Effector memory CD8-positive, alpha-beta T cell (primary cell): ENCODE results near the gene TLE3.

Experiments used
- ATAC-seq: fragments of 150-1000 bp; cut with Tn5 transposase; replicated peaks from 2 replicates; pipeline ENCODE4 v1.10.0; 2021; ENCODE audit warnings: mild to moderate bottlenecking, moderate library complexity
- DNase-seq, 3 experiments: peaks; one replicate each; pipeline ENCODE4 v3.0.0; 2021
- H3K27ac Mint-ChIP-seq, 2 donors: one replicate each; pipeline ENCODE4 v1.8.0; 2022; ENCODE audit warnings: mild to moderate bottlenecking in 2 of 2, mixed read lengths in 2 of 2, moderate library complexity in 2 of 2
- H3K27me3 Mint-ChIP-seq, 2 donors: one replicate each; pipeline ENCODE4 v1.8.0; 2022; ENCODE audit warnings: mixed read lengths in 2 of 2
- H3K36me3 Mint-ChIP-seq: one replicate; pipeline ENCODE4 v1.8.0; 2022; ENCODE audit warnings: mild to moderate bottlenecking, moderate library complexity, mixed read lengths; ENCODE audit not compliant: insufficient read depth
- H3K4me1 Mint-ChIP-seq, 2 donors: one replicate each; pipeline ENCODE4 v1.8.0; 2022; ENCODE audit warnings: low read depth in 2 of 2, mixed read lengths in 2 of 2
- H3K4me3 Mint-ChIP-seq, 2 donors: one replicate each; pipeline ENCODE4 v1.8.0; 2022; ENCODE audit warnings: mild to moderate bottlenecking in 2 of 2, mixed read lengths in 2 of 2, moderate library complexity in 2 of 2
- H3K9me3 Mint-ChIP-seq, 2 donors: one replicate each; pipeline ENCODE4 v1.8.0; 2022; ENCODE audit warnings: mixed read lengths in 2 of 2

TLE3 gene

DNA sequence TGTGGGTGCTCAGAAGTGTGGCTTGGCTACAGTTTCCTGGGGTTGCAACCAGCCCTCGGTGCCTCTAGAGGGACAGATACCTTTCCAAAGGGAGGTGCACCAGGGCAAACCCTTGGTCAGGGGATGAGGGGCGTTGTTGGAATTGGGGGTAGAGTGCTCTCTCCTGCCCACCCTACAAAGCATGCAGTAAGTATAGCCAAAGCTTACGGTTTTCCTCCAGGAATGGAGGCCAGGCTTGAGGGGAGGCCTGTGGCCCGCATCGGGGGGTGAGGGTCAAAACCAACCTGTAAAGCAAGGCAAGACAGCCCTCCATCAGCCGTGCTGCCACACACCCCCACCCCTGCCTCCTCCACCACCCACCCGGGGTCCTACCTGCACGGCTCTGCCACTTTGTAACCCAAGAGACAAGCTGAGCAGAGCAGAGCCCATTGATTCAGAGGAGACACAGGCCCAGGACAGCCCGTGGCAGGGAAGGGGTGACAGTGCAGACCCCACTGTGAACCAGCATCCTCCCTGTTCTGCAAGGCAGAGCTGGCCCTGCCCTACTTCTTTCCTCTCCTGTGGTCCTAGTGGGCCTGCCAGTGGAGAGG, 41.5 kb downstream of the TLE3 start:
- H3K9me3 Mint-ChIP-seq, result no peaks in the 10 kb centered on the region
- H3K4me3 Mint-ChIP-seq, result no peak overlapping the region
- DNase-seq (no peak), ATAC-seq (no peak)
- peak overlapping the region in 1 of 2 donors; percentile 73 for H3K27ac Mint-ChIP-seq
- H3K27me3 Mint-ChIP-seq, result no peaks in the 10 kb centered on the region
- H3K36me3 Mint-ChIP-seq, result peaks cover 85% of the 10 kb centered on the region
- H3K4me1 Mint-ChIP-seq, result peaks cover 1 to 9% of the 10 kb centered on the region in 2 donors

GRCh38 chr15:70055601-70056051, 42.1 kb downstream of the TLE3 start:
- peak overlapping the region in 1 of 2 donors; percentile 87 for H3K27ac Mint-ChIP-seq
- DNase-seq, result no peak

GRCh38 chr15:70054884-70055387, 42.8 kb downstream of the TLE3 start:
- no peaks in the 10 kb centered on the region for H3K27me3 Mint-ChIP-seq
- H3K4me3 Mint-ChIP-seq, result no peak overlapping the region
- peaks cover 81% of the 10 kb centered on the region for H3K36me3 Mint-ChIP-seq
- peaks cover 1 to 4% of the 10 kb centered on the region in 2 donors for H3K4me1 Mint-ChIP-seq
- H3K27ac Mint-ChIP-seq, result peak overlapping the region in 1 of 2 donors; percentile 87
- no peak for ATAC-seq
- H3K9me3 Mint-ChIP-seq, result no peaks in the 10 kb centered on the region
- no peak for DNase-seq

More at GRCh38 chr15:70055601-70056051, 42.1 kb downstream of the TLE3 start:
- Mint-ChIP-seq H3K27me3 (no peaks in the 10 kb centered on the region), H3K4me1 (peaks cover 1 to 4% of the 10 kb centered on the region in 2 donors), H3K9me3 (no peaks in the 10 kb centered on the region), H3K4me3 (no peak overlapping the region), H3K36me3 (peaks cover 84% of the 10 kb centered on the region)
- no peak for ATAC-seq

GRCh38 chr15:70054366-70054765, 43.4 kb downstream of the TLE3 start:
- no peak for ATAC-seq
- H3K4me3 Mint-ChIP-seq, result no peak overlapping the region
- no peak for DNase-seq
- H3K4me1 Mint-ChIP-seq, result peaks cover 0 to 1% of the 10 kb centered on the region in 2 donors
- peaks cover 81% of the 10 kb centered on the region for H3K36me3 Mint-ChIP-seq
- H3K27ac Mint-ChIP-seq, result peak overlapping the region in 1 of 2 donors; percentile 78
- H3K27me3 Mint-ChIP-seq, result no peaks in the 10 kb centered on the region
- no peaks in the 10 kb centered on the region for H3K9me3 Mint-ChIP-seq

DNA sequence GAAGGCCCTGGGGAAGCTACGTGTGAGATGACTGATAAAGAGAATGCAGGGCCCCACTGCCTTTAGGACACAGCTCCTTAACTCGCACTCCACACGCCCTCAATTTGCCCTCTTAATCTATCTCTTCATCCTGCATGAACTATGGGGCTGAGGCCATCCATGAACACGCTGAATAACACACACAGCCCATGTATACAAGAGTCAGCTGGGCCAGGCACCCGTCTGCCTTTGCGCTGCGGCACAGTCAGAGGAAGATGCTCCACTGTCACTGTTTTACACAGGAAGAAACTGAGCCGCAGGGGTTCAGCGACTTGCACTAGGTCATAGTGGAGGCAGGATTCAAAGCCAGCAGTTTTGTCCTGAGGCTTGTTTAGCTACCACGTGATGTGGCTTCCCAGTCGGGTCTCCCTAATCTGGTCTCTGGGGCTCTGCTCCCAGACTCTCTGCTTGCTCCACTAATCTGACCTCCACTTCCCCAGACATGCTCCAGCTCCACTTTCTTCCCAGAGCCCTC, 43.9 kb downstream of the TLE3 start:
- Mint-ChIP-seq H3K27me3 (no peaks in the 10 kb centered on the region), H3K4me3 (no peak overlapping the region), H3K9me3 (no peaks in the 10 kb centered on the region), H3K4me1 (no peaks in the 10 kb centered on the region), H3K36me3 (peaks cover 81% of the 10 kb centered on the region), H3K27ac (peak overlapping the region in 1 of 2 donors; percentile 78)
- no peak for DNase-seq
- no peak for ATAC-seq

- no peak for ATAC-seq
Observed at GRCh38 chr15:70053001-70053715, 44.6 kb downstream of the TLE3 start.

GRCh38 chr15:70051948-70052633, 45.6 kb downstream of the TLE3 start:
- no peak overlapping the region for H3K4me3 Mint-ChIP-seq
- no peak for ATAC-seq
- H3K36me3 Mint-ChIP-seq, result peaks cover 82% of the 10 kb centered on the region
- no peaks in the 10 kb centered on the region for H3K9me3 Mint-ChIP-seq
- DNase-seq, result no peak
- no peak overlapping the region for H3K27ac Mint-ChIP-seq
- no peaks in the 10 kb centered on the region for H3K27me3 Mint-ChIP-seq
- H3K4me1 Mint-ChIP-seq, result no peaks in the 10 kb centered on the region

More at GRCh38 chr15:70053001-70053715, 44.6 kb downstream of the TLE3 start:
- no peak overlapping the region for H3K4me3 Mint-ChIP-seq
- no peaks in the 10 kb centered on the region for H3K9me3 Mint-ChIP-seq
- no peaks in the 10 kb centered on the region for H3K4me1 Mint-ChIP-seq
- H3K36me3 Mint-ChIP-seq, result peaks cover 83% of the 10 kb centered on the region
- H3K27me3 Mint-ChIP-seq, result no peaks in the 10 kb centered on the region
- H3K27ac Mint-ChIP-seq, result peak overlapping the region in 1 of 2 donors; percentile 23
- DNase-seq, result no peak

DNA sequence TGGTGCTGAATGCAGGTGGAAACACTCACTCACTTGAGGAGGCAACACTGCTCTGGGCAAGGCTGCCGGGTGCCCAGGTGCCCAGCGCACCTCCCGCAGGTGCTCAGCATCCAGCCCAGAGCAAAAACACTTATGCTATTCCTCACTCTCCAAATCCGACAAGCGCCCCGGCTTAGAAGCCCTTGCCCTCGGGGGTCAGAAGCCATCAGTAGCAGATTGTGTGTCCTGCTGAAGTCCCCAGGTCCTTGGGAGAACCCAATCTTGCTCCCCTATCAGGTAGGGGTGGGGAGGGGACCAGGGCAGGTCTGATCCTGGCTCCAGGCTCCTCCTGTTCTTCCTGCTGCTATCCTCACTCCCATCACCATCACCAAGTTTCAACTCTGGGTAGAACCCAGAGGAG, 46.7 kb downstream of the TLE3 start:
- Mint-ChIP-seq H3K4me1 (no peaks in the 10 kb centered on the region), H3K4me3 (no peak overlapping the region), H3K27ac (no peak overlapping the region), H3K27me3 (no peaks in the 10 kb centered on the region), H3K36me3 (peaks cover 74% of the 10 kb centered on the region), H3K9me3 (no peaks in the 10 kb centered on the region)
- ATAC-seq (no peak), DNase-seq (no peak)

- DNase-seq, result no peak
- no peak for ATAC-seq
- Mint-ChIP-seq H3K9me3 (no peaks in the 10 kb centered on the region), H3K27me3 (no peaks in the 10 kb centered on the region), H3K36me3 (peaks cover 69% of the 10 kb centered on the region), H3K27ac (no peak overlapping the region), H3K4me1 (no peaks in the 10 kb centered on the region), H3K4me3 (no peak overlapping the region)
Observed at GRCh38 chr15:70050441-70050840, 47.3 kb downstream of the TLE3 start.

DNA sequence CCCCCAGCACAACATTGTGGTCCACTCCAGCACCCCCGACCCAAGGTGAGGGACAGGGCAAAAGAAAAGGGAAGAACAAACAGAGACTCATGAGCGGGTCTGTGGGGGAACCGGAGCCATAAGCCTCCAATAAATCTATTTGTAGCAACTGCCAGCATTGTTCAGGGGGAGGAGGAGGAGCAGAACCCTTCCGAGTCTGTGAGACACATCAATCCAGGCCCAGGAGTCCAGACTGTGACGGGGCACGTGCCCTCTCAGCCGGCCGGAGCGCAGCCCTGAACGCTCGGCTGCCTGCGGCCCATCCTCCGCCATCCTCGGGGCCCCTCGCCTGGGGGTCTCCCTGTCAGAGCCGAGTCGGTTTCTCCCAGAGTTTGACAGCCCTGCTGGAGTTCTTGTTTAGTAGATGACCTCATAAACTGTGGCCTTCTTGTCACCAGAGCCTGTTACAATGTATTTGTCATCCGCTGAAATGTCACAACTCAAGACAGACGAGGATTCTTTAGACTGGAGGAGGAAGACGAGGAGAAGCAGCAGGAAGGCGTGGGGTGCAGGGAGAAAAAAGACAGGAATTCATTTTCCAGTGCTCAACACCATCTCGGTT, 47.9 kb downstream of the TLE3 start:
- peak overlapping the region in 1 of 2 donors; percentile 44 for H3K27ac Mint-ChIP-seq
- peaks cover 63% of the 10 kb centered on the region for H3K36me3 Mint-ChIP-seq
- ATAC-seq, result no peak
- H3K4me3 Mint-ChIP-seq, result no peak overlapping the region
- H3K9me3 Mint-ChIP-seq, result no peaks in the 10 kb centered on the region
- H3K4me1 Mint-ChIP-seq, result no peaks in the 10 kb centered on the region
- DNase-seq, result no peak
- H3K27me3 Mint-ChIP-seq, result no peaks in the 10 kb centered on the region

DNA sequence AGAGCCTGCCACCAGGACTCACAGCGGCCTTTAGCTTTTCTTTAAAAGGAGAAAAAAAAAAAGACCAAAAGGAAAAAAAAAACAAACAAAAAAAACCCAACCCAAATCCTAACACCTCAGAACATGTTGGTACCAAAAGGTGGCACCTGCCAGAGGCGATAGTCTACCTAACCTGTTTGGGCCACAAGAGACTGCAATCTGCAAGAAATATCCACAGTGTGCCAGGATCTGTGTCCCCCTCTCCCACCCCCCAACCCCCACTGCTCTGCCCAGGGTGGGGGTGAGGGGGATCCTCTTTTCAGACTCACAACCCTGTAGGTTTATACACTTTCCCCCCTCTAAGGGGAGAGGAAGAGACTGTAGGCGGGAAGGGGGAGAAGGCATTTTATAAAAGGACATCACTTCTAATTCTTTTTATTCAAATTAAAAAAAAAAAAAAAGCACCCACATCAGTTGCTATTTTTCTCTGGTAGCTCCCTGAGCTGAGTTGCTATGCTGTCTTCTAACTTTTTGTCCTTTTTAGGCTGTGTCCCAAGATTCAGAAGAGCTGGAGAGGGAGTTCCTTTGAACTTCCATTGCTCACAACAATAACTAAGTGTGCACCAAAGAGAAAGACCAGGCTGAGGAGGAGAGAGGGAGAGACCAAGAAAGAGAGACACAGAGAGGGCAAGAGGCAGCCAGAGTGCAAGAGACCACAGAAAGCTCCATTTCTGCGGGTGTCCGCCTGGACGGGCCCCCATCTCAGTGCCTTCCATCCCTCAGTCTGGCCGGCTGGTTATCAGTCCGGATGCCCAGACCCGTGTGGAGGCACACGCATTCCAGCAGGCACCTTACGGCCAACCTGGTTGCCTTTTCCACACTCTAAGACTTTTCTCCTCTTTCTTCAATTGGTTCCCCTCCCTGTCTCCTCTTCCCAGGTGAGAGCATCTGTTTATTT, 48.9 kb downstream of the TLE3 start:
- H3K36me3 Mint-ChIP-seq, result peaks cover 53% of the 10 kb centered on the region
- no peak for DNase-seq

DNA sequence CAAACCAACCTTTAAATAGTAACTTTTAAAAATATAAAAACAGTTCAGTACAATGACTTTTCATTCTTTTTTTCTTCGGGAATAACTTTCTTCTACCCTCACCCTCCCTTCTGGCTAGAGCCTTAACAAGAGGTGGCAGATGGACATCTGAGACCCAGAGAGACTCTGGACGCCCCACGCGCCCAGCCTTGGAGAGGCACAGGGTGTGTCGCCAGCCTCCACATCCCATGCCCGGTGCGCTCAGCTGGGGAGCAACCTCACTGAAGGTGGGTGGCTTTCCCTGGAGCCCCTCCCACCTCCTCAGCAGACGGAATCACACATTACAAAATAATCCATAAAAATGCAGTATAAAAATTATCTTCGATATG, 49.5 kb downstream of the TLE3 start:
- no peaks in the 10 kb centered on the region for H3K9me3 Mint-ChIP-seq
- no peaks in the 10 kb centered on the region for H3K4me1 Mint-ChIP-seq
- H3K4me3 Mint-ChIP-seq, result no peak overlapping the region
- no peaks in the 10 kb centered on the region for H3K27me3 Mint-ChIP-seq
- ATAC-seq (no peak), DNase-seq (no peak)
- H3K27ac Mint-ChIP-seq, result peak overlapping the region in 1 of 2 donors; percentile 30
- peaks cover 47% of the 10 kb centered on the region for H3K36me3 Mint-ChIP-seq

More for the DNA sequence above, 48.9 kb downstream of the TLE3 start:
- no peaks in the 10 kb centered on the region for H3K4me1 Mint-ChIP-seq
- no peak for ATAC-seq
- no peaks in the 10 kb centered on the region for H3K27me3 Mint-ChIP-seq
- peak overlapping the region in 1 of 2 donors; percentile 30 for H3K27ac Mint-ChIP-seq
- no peak overlapping the region for H3K4me3 Mint-ChIP-seq
- H3K9me3 Mint-ChIP-seq, result no peaks in the 10 kb centered on the region
